KOPT-K1 (cell line): ENCODE measurements around the gene LDLRAD3.

Experiments
- H3K27ac ChIP-seq: fragments of 200-600 bp; sonication (generic); 2 replicates; pipeline ENCODE4 v1.5.1; 2016; ENCODE audit warnings: antibody characterized with exemption, mild to moderate bottlenecking, low read depth, low read length; ENCODE audit not compliant: poor library complexity, severe bottlenecking
- H3K36me3 ChIP-seq: fragments of 200-600 bp; sonication (generic); 2 replicates; pipeline ENCODE4 v1.5.1; 2017; ENCODE audit warnings: antibody characterized with exemption, mild to moderate bottlenecking, low read length, moderate library complexity; ENCODE audit not compliant: insufficient read depth
- H3K9me3 ChIP-seq: fragments of 200-600 bp; sonication (generic); 2 replicates; pipeline ENCODE4 v1.5.1; 2017; ENCODE audit warnings: antibody characterized with exemption, low read length, mild to moderate bottlenecking; ENCODE audit not compliant: insufficient read depth, poor library complexity, severe bottlenecking

The LDLRAD3 gene

DNA sequence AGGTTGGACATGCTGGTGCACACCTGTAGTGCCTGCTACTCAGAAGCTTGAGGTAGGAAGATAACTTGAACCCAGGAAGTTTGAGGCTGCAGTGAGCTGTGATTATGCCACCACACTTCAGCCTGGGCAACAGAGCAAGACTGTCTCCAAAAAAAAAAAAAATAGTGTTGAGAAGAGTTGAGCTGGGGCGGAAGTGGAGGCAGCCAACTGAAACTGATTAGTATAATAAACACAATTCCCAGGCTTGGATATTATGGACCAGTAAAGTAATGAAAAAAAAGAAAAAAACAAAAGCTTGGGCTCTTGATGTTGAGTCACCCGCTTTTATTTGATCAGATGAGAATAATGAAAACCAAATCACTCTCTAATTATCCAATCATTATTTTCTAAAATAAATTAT, 21.0 kb downstream of the LDLRAD3 start:
- Histone ChIP-seq H3K9me3 (no peaks in the 10 kb centered on the region), H3K36me3 (no peaks in the 10 kb centered on the region), H3K27ac (no peak overlapping the region)

DNA sequence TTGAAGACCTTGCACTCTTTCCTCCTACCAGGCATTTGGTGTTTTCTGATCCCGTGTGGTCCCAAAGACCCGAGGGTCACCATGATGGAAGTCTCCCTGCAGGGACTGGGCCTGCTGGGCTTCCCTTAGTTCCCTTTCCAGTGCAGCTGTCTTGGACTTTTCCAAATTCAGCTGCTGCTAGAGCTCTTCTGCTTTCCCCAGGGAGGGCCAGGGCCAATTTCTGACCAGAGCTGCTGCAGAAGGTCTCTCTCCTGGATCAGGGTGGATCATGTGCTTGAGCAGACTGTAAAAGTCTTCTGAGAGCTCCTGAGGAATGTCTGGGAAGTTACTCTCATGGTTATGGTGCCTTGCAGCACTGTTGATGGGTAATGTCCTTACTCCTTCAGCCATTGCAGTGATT, 23.2 kb downstream of the LDLRAD3 start:
- H3K9me3 ChIP-seq, result no peaks in the 10 kb centered on the region
- no peak overlapping the region for H3K27ac ChIP-seq
- H3K36me3 ChIP-seq, result no peaks in the 10 kb centered on the region

DNA sequence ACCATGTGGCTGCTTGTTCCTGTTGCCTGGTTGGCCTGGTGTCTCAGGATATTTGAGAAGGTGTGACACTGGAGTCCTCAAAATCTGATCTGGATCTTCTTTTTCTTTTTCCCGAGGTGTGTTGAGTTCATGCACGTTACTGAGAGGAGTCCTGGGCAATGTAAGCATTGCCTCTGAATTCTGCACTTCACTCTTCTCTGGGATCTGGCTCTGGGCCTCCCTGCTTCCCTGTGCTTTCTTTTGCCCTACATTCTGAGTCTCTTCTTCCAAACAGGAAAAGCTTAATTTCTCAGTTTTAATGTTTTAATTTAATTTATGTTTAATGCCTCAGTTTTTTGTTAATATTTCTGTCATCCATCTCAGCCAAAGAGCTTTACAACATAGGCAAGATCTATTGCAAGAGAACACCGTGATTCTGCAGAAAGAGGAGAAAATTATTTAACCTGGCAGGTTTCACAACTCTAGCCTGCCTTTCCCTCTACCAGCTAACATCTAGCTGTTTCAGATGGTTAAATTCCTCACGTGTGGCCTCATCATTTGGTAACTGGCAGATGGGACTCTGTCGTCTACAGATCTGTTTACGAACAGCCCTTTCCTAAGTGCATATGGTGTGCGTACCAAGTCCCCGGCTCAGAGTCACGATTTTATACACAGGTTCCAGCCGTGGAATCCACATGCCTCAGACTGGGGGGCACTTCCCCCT, 24.7 kb downstream of the LDLRAD3 start:
- H3K9me3 ChIP-seq, result no peaks in the 10 kb centered on the region
- H3K36me3 ChIP-seq, result no peaks in the 10 kb centered on the region
- H3K27ac ChIP-seq, result no peak overlapping the region

DNA sequence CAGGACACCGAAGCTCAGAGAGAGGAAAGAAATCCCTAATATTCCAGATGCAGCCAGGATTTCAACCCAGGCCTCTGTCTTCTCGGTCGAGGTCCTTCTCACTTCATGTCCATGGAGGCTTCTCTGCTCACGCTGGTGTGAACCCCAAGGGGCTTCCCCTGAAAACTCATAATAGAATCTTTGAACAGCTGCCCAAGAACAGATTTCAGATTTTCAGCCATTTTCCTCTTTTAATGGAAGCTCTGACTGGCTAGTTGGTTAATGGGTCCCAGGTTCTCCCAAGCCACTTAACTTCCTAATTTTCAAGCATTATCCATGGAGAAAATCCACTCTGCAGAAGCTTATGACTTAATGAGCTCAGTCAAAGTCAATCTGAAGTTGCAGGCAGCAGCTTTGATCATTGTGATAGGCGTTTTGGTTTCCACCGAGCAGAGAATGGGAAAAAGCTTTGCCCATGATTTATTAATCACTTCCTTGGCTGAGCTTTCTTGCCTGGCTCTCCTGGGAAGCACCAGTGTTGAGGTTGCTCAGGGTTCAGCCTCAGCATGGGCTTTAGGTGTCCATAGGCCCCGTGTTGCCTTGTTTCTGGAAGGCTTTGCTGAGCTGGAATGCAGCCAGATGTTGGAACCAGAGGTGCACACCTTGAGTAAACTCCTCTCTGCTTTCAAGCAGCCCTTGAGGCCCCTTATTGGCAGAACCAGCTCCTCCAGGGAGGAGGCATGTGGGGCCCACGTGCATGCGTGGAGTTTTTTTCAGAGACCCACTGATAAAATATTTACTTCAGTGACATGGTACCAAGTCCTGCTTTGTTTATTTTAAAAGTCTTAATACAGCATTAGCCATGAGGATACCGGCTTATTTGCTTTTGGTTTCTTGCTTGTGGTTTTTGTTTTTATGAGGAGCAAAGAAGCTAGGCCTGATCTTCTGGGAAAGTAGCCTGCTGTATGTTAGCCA, 25.5 kb downstream of the LDLRAD3 start:
- Histone ChIP-seq H3K9me3 (no peaks in the 10 kb centered on the region), H3K27ac (no peak overlapping the region), H3K36me3 (no peaks in the 10 kb centered on the region)

DNA sequence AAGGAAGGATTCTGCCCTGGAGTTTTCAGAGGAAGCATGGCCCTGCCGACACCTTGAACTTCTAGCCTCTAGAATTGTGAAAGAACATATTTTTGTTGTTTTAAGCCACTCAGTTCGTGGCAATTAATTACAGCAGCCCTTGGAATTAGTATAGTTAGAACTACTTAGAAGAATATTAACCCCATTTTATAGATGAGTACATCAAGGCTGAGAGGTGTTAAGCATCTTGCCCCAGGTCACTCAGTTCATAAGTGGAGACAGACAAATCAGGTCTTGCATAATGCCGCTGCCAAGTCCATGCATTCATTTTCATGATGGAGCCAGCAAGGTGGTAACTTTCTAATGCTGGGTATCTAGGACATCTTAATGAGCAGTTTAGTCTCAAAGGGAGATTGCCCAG, 26.6 kb downstream of the LDLRAD3 start:
- H3K9me3 ChIP-seq, result no peaks in the 10 kb centered on the region
- H3K27ac ChIP-seq, result no peak overlapping the region
- no peaks in the 10 kb centered on the region for H3K36me3 ChIP-seq

DNA sequence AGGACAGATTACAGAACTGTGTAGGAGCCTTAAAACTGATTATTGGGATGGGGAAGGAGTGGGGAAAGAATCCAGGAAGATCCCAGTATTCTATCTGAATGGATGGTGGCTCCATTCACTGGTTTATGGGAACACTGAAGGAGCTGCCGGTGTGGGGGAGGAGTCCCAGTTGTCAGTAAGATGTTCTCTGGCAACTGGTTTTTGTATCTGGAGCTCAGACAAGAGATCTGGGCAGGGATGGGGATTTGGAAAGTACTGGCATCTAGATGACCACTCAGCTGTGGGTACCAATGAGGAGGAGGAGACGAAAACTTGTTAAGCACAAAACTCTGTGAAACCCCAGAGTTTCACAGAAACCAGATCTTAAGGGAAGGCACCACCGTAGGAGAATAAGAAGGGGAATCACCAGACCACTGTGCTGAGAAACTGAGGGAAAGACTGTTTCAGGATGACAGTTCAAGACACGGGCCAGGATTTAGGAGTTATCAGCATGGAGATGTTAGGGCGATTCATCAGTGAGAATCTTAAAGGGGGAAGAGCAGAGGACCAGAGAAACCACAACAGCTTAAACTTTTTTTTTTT, 28.1 kb downstream of the LDLRAD3 start:
- Histone ChIP-seq H3K36me3 (no peaks in the 10 kb centered on the region), H3K9me3 (no peaks in the 10 kb centered on the region), H3K27ac (no peak overlapping the region)

DNA sequence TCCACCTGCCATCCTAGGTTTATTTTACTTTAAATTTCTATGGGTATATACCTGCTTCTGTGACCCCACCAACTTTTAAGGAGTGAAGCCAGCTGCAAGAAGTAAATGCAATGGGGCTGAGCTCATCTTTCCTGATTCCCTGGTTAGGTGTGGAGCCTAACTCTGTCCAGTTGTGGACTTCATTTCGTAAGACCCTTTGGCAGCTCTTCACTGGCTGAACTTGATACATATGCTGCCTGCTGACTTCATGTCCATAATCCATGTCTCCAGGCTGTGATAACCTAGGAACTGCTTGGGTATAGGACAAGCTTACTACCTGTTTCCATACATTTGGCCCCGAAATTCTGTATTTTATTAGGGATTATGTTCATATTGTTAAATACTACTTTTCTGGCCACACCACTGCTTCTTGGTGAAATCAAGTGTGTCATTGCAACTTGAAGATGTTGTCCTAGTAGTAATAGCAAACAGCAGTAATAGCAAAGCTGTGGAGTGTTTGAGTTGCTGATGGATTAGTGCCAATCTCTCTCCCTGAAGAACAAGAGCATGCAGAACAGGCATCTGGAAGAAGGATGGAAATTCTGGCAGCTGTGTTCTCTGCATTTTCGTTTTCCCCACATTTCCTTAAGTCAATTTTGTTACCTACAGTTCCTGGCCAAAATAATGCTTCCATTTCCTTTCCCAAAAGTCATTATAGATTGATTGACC, 31.2 kb downstream of the LDLRAD3 start:
- Histone ChIP-seq H3K36me3 (no peaks in the 10 kb centered on the region), H3K27ac (no peak overlapping the region), H3K9me3 (no peaks in the 10 kb centered on the region)

DNA sequence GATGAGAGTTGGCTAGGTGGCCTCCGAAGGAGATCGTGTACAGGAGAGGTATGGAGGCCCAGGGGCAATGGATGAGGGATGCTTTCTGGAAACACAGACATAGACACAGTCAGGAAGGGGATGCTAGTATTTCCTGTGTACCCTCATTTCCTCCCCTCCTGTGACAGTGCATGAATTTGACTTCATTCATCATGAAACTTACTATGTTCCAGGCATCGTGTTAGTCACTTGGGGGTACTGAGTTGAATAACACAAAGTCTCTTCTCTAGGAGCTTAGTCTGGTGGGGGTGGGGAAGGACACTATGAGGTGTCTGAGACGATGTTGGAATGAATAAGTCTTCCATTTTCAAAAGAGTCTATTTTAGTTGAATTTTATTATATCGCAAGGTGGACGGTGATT, 32.6 kb downstream of the LDLRAD3 start:
- H3K27ac ChIP-seq, result no peak overlapping the region
- H3K36me3 ChIP-seq, result no peaks in the 10 kb centered on the region
- H3K9me3 ChIP-seq, result no peaks in the 10 kb centered on the region

DNA sequence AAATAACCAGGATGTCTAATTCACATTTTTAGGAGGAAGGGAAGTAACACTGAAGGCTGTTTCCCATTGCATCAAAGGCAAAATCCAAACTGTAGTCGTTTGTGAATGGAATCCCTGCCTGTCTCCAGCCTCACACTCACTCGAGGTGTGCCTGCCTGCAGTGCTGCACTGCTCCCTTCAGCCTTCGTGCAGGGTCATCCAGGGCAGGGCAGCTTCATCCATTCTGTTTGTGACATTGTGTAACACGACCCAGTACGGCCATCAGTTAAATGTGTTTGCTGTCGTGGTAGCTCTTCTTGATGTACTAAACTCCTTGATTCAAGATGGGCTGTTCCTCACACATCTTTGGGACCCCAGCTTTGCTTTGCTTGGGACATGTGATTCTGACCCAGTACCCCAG, 34.3 kb downstream of the LDLRAD3 start:
- H3K9me3 ChIP-seq, result no peaks in the 10 kb centered on the region
- no peaks in the 10 kb centered on the region for H3K36me3 ChIP-seq
- H3K27ac ChIP-seq, result no peak overlapping the region

DNA sequence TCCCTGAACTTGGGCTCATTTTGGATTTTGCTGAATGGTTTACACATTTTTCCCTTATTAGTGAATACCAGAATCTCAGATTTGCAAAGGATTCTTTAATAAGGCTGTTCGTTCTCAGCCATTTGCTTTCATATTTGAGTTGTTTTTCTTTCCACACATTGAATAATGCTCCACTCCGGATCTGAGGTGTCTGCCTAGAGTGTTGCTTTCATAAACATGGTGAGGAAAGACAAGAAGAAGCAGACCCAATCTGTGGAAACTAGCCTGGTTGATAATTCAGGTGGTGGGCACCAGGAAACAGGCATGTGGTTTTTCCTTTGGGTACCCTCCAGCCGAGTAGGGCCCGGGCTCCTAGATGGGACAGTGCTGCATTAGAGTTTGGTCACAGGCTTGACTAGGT, 35.0 kb downstream of the LDLRAD3 start:
- H3K36me3 ChIP-seq, result no peaks in the 10 kb centered on the region
- H3K9me3 ChIP-seq, result no peaks in the 10 kb centered on the region
- no peak overlapping the region for H3K27ac ChIP-seq

DNA sequence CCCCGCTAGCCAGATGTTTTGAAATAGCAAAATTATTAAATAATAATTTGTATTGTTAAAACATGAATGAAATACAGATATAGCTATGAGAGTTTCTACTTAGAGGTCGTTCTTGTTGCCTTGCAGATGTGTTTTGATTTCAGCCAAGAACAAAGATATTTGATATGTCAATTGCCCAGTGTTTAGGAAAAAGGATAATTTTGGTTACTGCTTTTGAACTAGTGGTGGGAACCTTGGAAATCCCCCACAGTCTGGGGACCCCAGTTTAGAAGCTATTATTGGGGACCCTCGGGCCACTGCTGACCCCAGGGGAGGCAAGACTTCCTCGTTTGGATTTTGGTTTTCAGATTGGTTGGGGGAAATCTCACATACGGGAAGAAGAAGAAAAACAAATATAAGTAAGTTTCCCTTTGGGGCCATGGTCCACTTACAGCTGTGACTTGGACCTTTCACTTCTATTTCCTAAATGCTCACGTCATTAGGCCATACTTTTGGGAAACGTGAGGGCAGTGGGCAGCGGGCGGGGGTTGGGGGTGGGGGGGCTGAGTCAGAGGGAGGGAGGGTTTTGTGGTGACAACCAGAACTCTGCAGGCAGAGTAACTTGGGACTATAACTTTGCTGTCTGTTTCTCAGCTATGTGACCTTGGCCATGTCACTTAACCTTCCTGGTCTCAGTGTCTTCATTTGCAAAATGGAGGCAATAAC, 37.0 kb downstream of the LDLRAD3 start:
- Histone ChIP-seq H3K36me3 (no peaks in the 10 kb centered on the region), H3K27ac (no peak overlapping the region), H3K9me3 (no peaks in the 10 kb centered on the region)

DNA sequence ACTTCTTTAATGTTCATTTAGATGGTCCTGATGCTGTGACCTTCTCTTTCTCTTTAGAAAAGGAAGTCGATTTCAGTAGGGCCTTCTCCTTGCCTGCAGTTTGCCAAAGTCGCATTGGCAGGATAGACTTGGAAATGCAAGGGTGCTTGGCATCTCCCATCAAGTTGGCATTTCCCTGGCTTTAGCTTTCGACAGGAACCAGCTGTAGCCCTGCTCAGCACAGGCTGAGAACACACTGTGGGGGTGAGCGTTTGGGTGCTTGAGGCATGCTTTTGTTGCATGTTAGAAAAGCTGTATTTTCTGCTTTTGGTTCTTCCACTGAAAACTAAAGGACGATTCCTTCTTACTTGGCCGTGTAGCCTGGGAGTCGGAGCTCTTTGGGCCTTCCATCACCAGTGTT, 37.7 kb downstream of the LDLRAD3 start:
- no peaks in the 10 kb centered on the region for H3K9me3 ChIP-seq
- H3K27ac ChIP-seq, result no peak overlapping the region

DNA sequence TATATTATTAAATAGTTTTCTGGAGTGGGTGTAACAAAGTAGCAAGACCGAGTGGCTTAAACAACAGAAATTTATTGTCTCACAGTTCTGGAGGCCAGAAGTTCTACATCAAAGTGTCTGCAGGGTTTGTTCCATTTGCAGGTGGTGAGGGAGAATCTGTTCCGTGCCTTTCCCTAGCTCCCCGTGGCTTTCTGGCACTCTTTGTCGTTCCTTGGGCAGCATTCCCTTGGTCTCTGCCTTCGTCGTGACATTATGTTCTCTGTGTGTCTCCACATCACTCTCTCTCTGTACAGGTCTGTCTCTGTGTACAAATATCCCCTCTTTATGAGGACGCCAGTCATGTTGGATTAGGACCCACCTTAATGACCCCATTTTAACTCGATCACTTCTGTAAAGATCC, 38.2 kb downstream of the LDLRAD3 start:
- Histone ChIP-seq H3K27ac (no peak overlapping the region), H3K36me3 (no peaks in the 10 kb centered on the region), H3K9me3 (no peaks in the 10 kb centered on the region)

More for the DNA sequence above, 37.7 kb downstream of the LDLRAD3 start:
- no peaks in the 10 kb centered on the region for H3K36me3 ChIP-seq

DNA sequence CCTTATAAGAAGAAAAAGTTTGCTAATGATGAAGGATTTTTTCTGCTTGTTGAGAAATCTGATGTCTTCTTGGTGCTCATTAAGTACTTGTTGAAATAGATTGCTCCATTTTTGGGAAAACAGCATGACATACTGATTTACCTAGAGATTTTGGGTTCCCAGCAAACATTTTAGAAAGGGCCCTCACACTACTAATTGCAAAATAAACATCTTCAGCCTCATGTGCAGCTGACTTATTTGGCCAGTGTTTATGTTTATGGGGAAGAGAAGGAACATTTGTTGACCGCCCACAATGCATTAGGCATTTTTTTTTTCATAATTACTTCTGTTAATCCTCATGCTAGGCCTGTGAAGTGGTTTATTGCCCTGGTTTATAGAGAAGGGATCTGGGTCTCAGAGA, 40.1 kb downstream of the LDLRAD3 start:
- no peak overlapping the region for H3K27ac ChIP-seq
- H3K9me3 ChIP-seq, result no peaks in the 10 kb centered on the region
- no peaks in the 10 kb centered on the region for H3K36me3 ChIP-seq
